Suprapubic skin (tissue), 4 donors: ENCODE measurements around the gene KPNA4.

Source experiments
- CTCF ChIP-seq, 2 donors: fragments of 200-600 bp in 1 of 2; fragments of 450-650 bp in 1 of 2; sonication (generic) in 1 of 2; IDR thresholded peaks; one replicate each; pipeline ENCODE4 v1.5.1; 2016 to 2019; ENCODE audit warnings: antibody characterized with exemption in 2 of 2, mild to moderate bottlenecking in 1 of 2, moderate library complexity in 1 of 2
- EP300 ChIP-seq: sonication (generic); formaldehyde crosslinking; IDR thresholded peaks from one replicate; pipeline ENCODE4 v1.6.1; 2017; ENCODE audit warnings: antibody characterized with exemption
- POLR2A ChIP-seq, 2 donors: fragments of 450-650 bp; IDR thresholded peaks; one replicate each; pipeline ENCODE4 v1.6.1; 2017; ENCODE audit warnings: antibody characterized with exemption in 2 of 2, mild to moderate bottlenecking in 2 of 2, moderate library complexity in 2 of 2
- POLR2AphosphoS5 ChIP-seq, 3 donors: sonication (generic); formaldehyde crosslinking; IDR thresholded peaks; one replicate each; pipeline ENCODE4 v1.6.1; 2017; ENCODE audit warnings: antibody characterized with exemption in 3 of 3

- no peak for TF ChIP-seq POLR2A (IDR thresholded peaks at IDR 0.05)
- no peak for TF ChIP-seq CTCF (IDR thresholded peaks at IDR 0.05)
- TF ChIP-seq POLR2AphosphoS5 (IDR thresholded peaks at IDR 0.05): no peak
- TF ChIP-seq EP300: no peak
Measured at GRCh38 chr3:160480931-160481330, 84.4 kb downstream of the KPNA4 start.
